ENCODE data around the gene MED10.
"Not testable (repeated sequence)": the region's sequence is repeated elsewhere in the genome, so short reads cannot be mapped to it uniquely, and the experiment has no call there.

MED10 gene

DNA sequence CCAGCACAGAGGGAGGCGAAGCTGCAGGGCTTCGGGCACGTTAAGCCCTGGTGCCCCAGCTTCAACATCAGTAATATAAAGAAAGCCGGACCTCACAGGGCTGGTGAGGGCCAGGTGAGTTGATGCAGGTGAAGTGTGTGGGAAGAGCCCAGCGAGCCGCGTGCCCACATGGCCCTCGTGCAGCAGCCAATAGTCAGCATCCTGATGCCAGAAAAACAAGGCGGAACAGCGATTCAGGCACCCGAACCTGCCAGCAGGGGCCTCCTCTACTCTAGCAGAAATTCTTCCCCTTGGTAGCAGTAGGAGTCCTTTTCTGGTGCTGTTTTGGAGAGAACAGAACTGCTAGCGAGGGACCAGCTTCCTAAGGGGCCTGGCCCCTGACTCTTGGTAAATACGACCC, 7.8 kb downstream of the MED10 start:
- TF ChIP-seq CTCF (IDR thresholded peaks at IDR 0.05; ENCODE audit: control insufficient read depth, insufficient read depth, low read depth, low read length, missing control alignments) = no peak
- no peak overlapping the region for H3K4me3 ChIP-seq (ENCODE audit: control insufficient read depth, low read depth, low read length)
- no peak for DNase-seq (ENCODE audit: low read depth)

DNA sequence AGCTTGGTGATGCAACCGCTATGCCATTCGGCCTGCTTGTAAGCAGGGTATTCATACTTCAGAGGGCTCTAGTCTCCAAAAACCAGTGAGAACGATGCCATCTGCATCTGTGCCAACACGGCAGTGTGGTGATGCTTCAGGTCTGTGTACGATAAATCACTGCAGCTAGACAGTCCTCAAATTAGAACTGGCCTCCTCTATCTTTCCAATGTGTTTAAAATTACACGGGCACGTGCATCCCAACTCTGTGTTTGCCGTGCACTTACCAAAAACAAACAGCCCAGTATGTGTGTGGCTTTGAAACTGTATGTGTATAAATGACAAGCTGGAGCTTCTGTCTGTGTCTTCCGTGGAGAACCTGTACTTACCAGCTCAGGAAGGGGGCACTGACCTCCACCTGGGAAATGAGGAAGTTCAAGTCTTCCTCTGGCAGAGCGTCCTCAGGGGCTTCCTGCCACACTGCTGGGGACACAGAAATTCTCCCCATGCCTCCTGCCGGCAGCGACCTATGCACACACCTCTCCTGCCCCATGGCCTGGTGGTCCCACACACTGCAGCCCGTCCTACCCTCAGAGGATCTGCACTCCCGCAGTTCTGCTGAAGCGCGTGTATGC, 12.3 kb downstream of the MED10 start:
- no peak for TF ChIP-seq CTCF (IDR thresholded peaks at IDR 0.05; ENCODE audit: control insufficient read depth, insufficient read depth, low read depth, low read length, missing control alignments)
- no peak for DNase-seq (ENCODE audit: low read depth)
- no peak overlapping the region for H3K4me3 ChIP-seq (ENCODE audit: control insufficient read depth, low read depth, low read length)

DNA sequence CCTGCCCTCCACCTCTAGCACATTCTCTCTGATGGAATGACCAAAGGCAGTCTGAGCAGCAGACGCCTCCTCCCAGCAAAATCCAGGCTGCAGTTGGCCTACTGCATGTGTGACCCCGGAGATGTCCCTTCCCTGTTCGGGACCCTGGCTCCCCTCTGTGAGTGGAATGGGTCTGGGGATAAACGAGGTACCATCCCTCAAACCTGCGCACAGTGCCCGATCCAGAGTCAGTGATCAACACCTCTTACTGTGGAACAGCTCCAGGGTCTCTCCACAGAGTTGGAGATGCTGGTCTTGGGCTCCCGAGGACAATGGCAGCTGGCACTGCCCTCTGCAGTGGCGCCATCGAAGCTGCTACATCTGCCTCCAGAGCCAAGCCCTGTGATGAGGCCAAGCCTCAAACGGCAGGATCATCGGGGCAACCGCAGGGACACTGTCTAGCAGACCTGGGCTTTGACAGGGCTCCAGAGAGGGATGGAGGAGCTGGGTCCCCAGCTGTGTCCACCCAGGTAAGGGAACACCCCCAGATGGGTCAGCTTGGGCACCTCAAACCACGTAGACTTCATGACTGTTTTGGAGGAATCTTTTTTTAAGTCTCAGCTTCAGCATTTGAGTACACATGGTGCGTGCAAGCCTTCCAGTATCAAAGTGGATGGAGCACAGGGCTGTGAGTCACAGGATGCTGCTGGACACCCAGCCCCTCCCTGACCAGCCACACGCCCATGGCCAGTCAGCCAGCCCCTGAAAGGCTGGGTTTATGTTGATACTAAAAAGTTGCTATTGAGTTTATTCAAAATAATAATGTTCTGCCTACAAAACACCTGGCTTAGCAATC, 13.0 kb downstream of the MED10 start:
- DNase-seq (ENCODE audit: low read depth) = peak; percentile 18
- TF ChIP-seq CTCF (IDR thresholded peaks at IDR 0.05; ENCODE audit: control insufficient read depth, insufficient read depth, low read depth, low read length, missing control alignments) = no peak
- no peak overlapping the region for H3K4me3 ChIP-seq (ENCODE audit: control insufficient read depth, low read depth, low read length)

GRCh38 chr5:6363454-6364011, 14.8 kb downstream of the MED10 start:
- not testable (repeated sequence) for DNase-seq (ENCODE audit: low read depth); H3K4me3 ChIP-seq (ENCODE audit: control insufficient read depth, low read depth, low read length)

DNA sequence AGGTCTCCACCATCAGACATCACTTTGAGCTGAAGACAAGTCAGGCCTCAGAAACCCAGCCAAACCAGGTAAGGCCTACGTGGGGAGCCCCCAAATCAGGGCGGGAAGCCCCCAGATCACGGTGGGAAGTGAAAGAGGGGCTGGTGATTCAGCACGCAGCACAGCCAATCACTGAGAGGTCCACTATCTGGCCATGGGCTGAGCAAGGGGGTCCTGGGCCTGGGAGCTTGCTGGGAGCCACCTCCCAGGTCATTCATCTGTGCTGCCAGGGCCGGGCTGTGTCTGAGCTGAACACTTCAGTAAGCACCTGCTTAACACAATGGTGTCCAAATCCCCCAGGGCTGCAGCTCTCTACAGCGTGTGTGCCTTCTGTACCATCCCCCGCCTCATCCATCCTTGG, 15.5 kb downstream of the MED10 start:
- no peak overlapping the region for H3K4me3 ChIP-seq (ENCODE audit: control insufficient read depth, low read depth, low read length)
- DNase-seq (ENCODE audit: low read depth) = no peak
- no peak for TF ChIP-seq CTCF (IDR thresholded peaks at IDR 0.05; ENCODE audit: control insufficient read depth, insufficient read depth, low read depth, low read length, missing control alignments)

GRCh38 chr5:6361101-6361500, 17.2 kb downstream of the MED10 start:
- TF ChIP-seq CTCF (IDR thresholded peaks at IDR 0.05; ENCODE audit: control insufficient read depth, insufficient read depth, low read depth, low read length, missing control alignments) = no peak
- no peak overlapping the region for H3K4me3 ChIP-seq (ENCODE audit: control insufficient read depth, low read depth, low read length)

More at GRCh38 chr5:6361101-6361500, 17.2 kb downstream of the MED10 start:
- DNase-seq (ENCODE audit: low read depth) = no peak
